NCI-H1092 treated with DMSO at 0.1 percent for 48 hours (cell line): ENCODE measurements around the gene TMOD2.

ENCODE experiments used
- DNase-seq: peaks from one replicate; lab custom pipeline; 2025; lab: John Stamatoyannopoulos, UW

The TMOD2 gene

GRCh38 chr15:51750792-51751696 lies at the start of gene TMOD2:
Gene TMOD2, plus strand, starts transcription at chr15:51751597. Its CDS starts 14,845 bp downstream, at chr15:51766442.
- DNase-seq: peak; percentile 14

- no peak for DNase-seq
Observed at GRCh38 chr15:51702710-51703109, 48.7 kb upstream of the TMOD2 start.

GRCh38 chr15:51706291-51706690 lies 45.1 kb upstream of the TMOD2 start:
- DNase-seq: no peak

GRCh38 chr15:51706926-51707608 lies 44.3 kb upstream of the TMOD2 start:
- no peak for DNase-seq

- peak; percentile 85 for DNase-seq
Observed at GRCh38 chr15:51708013-51708412, 43.4 kb upstream of the TMOD2 start.

GRCh38 chr15:51709031-51709430 lies 42.4 kb upstream of the TMOD2 start:
- DNase-seq: no peak

- DNase-seq: no peak
Observed at GRCh38 chr15:51714162-51714561, 37.2 kb upstream of the TMOD2 start.

- no peak for DNase-seq
Observed at GRCh38 chr15:51714911-51715310, 36.5 kb upstream of the TMOD2 start.

GRCh38 chr15:51718219-51718618 lies 33.2 kb upstream of the TMOD2 start:
- DNase-seq: peak; percentile 49

GRCh38 chr15:51718746-51719145 lies 32.7 kb upstream of the TMOD2 start:
- DNase-seq: no peak

- DNase-seq: no peak
Observed at GRCh38 chr15:51720201-51720995, 31.0 kb upstream of the TMOD2 start.

- DNase-seq: no peak
Observed at GRCh38 chr15:51721199-51721960, 30.0 kb upstream of the TMOD2 start.

- no peak for DNase-seq
Observed at GRCh38 chr15:51724199-51724598, 27.2 kb upstream of the TMOD2 start.

- no peak for DNase-seq
Observed at GRCh38 chr15:51724673-51725072, 26.7 kb upstream of the TMOD2 start.

- no peak for DNase-seq
Observed at GRCh38 chr15:51726302-51727073, 24.9 kb upstream of the TMOD2 start.

GRCh38 chr15:51727141-51727897 lies 24.1 kb upstream of the TMOD2 start:
- DNase-seq: no peak

GRCh38 chr15:51731549-51732267 lies 19.7 kb upstream of the TMOD2 start:
- no peak for DNase-seq

GRCh38 chr15:51732646-51733045 lies 18.8 kb upstream of the TMOD2 start:
- DNase-seq: no peak

GRCh38 chr15:51735228-51736010 lies 16.0 kb upstream of the TMOD2 start:
- no peak for DNase-seq
